ENCODE data around the gene ASPG. TPM values are rescaled to one million over a fixed set of nuclear protein-coding genes. Genes with fewer than 3 reads are reported as not detected.

ASPG gene
- total RNA-seq, 1 experiment from 2014 or later, result not detected

DNA sequence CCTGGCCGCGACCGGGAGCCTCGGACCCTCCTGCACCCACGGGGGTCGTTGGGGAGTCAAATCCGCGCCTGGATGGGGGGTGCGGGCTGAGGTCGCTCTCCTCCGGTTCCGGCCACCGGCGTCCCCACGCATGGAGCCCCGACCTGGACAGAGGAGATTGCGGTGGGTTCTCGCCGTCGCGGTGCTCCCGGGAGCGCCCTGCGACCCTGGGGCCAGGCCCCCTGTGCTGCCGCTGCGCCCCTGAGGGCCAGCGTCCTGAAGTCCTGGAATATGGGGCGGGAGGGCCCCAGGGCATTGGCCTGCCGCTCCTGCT is 345 bp downstream of the ASPG start:
- peaks cover 57% of the 10 kb centered on the region for H3K27me3 Mint-ChIP-seq (ENCODE audit: unreplicated experiment)
- H3K4me1 Mint-ChIP-seq (ENCODE audit: low read depth, unreplicated experiment), result no peaks in the 10 kb centered on the region
- intact Hi-C loops (cut with micrococcal nuclease; ENCODE audit: unreplicated experiment), result no loop called here
- no peak overlapping the region for H3K27ac Mint-ChIP-seq (ENCODE audit: unreplicated experiment)
- BruUV-seq (replicated peaks), result no TSS peak
- no peaks in the 10 kb centered on the region for H3K9me3 Mint-ChIP-seq (ENCODE audit: low read depth, unreplicated experiment)
- TF ChIP-seq CTCF (IDR thresholded peaks at IDR 0.05; ENCODE audit: unreplicated experiment), result no peak
- CTCF ChIA-PET, result no interaction called here
- H3K36me3 Mint-ChIP-seq (ENCODE audit: insufficient read depth, unreplicated experiment), result no peaks in the 10 kb centered on the region
- no peak overlapping the region for H3K4me3 Mint-ChIP-seq (ENCODE audit: low read depth, unreplicated experiment)
- no peak for DNase-seq

GRCh38 chr14:104086210-104086660 is 735 bp downstream of the ASPG start:
- no peaks in the 10 kb centered on the region for H3K36me3 Mint-ChIP-seq (ENCODE audit: insufficient read depth, unreplicated experiment)
- TF ChIP-seq CTCF (IDR thresholded peaks at IDR 0.05; ENCODE audit: unreplicated experiment), result no peak
- no TSS peak for BruUV-seq (replicated peaks)

GRCh38 chr14:104086661-104087461 is 1.4 kb downstream of the ASPG start:
- Mint-ChIP-seq H3K27me3 (ENCODE audit: unreplicated experiment) (peaks cover 46% of the 10 kb centered on the region), H3K4me3 (ENCODE audit: low read depth, unreplicated experiment) (no peak overlapping the region), H3K9me3 (ENCODE audit: low read depth, unreplicated experiment) (no peaks in the 10 kb centered on the region), H3K36me3 (ENCODE audit: insufficient read depth, unreplicated experiment) (no peaks in the 10 kb centered on the region), H3K27ac (ENCODE audit: unreplicated experiment) (no peak overlapping the region), H3K4me1 (ENCODE audit: low read depth, unreplicated experiment) (no peaks in the 10 kb centered on the region)
- intact Hi-C loops (cut with micrococcal nuclease; ENCODE audit: unreplicated experiment), result no loop called here
- no TSS peak for BruUV-seq (replicated peaks)
- TF ChIP-seq CTCF (IDR thresholded peaks at IDR 0.05; ENCODE audit: unreplicated experiment), result no peak
- no peak for DNase-seq
- CTCF ChIA-PET, result interaction anchor here (0.5 to 1.3 kb wide), 3 partner anchors 10 to 1330 kb away, joined by 3 to 4 read pairs (median 3); no protein-coding TSS in a partner anchor

More at GRCh38 chr14:104086210-104086660, 735 bp downstream of the ASPG start:
- intact Hi-C loops (cut with micrococcal nuclease; ENCODE audit: unreplicated experiment), result no loop called here
- Mint-ChIP-seq H3K4me1 (ENCODE audit: low read depth, unreplicated experiment) (no peaks in the 10 kb centered on the region), H3K9me3 (ENCODE audit: low read depth, unreplicated experiment) (no peaks in the 10 kb centered on the region), H3K27me3 (ENCODE audit: unreplicated experiment) (peaks cover 53% of the 10 kb centered on the region), H3K27ac (ENCODE audit: unreplicated experiment) (no peak overlapping the region), H3K4me3 (ENCODE audit: low read depth, unreplicated experiment) (no peak overlapping the region)
- CTCF ChIA-PET, result no interaction called here
- DNase-seq, result no peak

DNA sequence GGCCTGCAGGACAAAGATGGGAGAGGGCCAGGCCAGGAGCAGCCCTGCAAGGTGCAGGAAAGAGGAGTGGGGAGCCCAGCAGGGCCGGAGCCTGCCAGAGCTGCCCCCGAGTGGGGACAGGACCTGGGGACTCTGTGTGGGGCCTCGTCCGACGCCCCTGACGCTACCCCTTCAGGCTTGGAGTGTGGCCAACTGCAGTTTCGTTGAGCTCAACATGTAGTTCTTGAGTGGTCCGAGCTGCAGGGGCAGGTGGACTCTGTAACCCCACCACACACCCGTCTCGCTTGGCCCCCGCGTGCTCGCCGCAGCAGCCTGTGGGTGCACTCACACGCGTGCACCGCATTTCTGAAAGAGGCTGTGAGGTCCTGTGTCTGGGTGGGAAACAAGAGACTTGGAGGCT is 2.0 kb downstream of the ASPG start:
- no peak for DNase-seq
- peaks cover 40% of the 10 kb centered on the region for H3K27me3 Mint-ChIP-seq (ENCODE audit: unreplicated experiment)
- BruUV-seq (replicated peaks), result no TSS peak
- no peak overlapping the region for H3K27ac Mint-ChIP-seq (ENCODE audit: unreplicated experiment)
- intact Hi-C loops (cut with micrococcal nuclease; ENCODE audit: unreplicated experiment), result no loop called here
- no peak for TF ChIP-seq CTCF (IDR thresholded peaks at IDR 0.05; ENCODE audit: unreplicated experiment)
- H3K36me3 Mint-ChIP-seq (ENCODE audit: insufficient read depth, unreplicated experiment), result no peaks in the 10 kb centered on the region
- no peak overlapping the region for H3K4me3 Mint-ChIP-seq (ENCODE audit: low read depth, unreplicated experiment)
- no peaks in the 10 kb centered on the region for H3K9me3 Mint-ChIP-seq (ENCODE audit: low read depth, unreplicated experiment)
- CTCF ChIA-PET, result interaction anchor here (1.3 kb wide), 1 partner anchor 10 kb away, joined by 3 read pairs; no protein-coding TSS in a partner anchor
- H3K4me1 Mint-ChIP-seq (ENCODE audit: low read depth, unreplicated experiment), result no peaks in the 10 kb centered on the region

Data from Calu3 (cell line).